Thyroid gland (tissue), 4 donors: ENCODE results near the gene DNAJC10.

ENCODE experiments used
- POLR2A ChIP-seq, 2 donors: fragments of 450-650 bp; IDR thresholded peaks; one replicate each; pipeline ENCODE4 v1.6.1; 2017; ENCODE audit warnings: antibody characterized with exemption in 2 of 2, mild to moderate bottlenecking in 2 of 2, moderate library complexity in 1 of 2
- TF ChIP-seq, protein P1 (sequence below), 6 experiments: fragments of 200-600 bp in 3 of 6; fragments of 450-650 bp in 3 of 6; sonication (generic) in 3 of 6; IDR thresholded peaks; one replicate each; pipeline ENCODE4 v1.5.1; 2016 to 2019; ENCODE audit warnings: antibody characterized with exemption in 6 of 6, mild to moderate bottlenecking in 2 of 6, inconsistent platforms in 1 of 6, moderate library complexity in 1 of 6

DNA sequence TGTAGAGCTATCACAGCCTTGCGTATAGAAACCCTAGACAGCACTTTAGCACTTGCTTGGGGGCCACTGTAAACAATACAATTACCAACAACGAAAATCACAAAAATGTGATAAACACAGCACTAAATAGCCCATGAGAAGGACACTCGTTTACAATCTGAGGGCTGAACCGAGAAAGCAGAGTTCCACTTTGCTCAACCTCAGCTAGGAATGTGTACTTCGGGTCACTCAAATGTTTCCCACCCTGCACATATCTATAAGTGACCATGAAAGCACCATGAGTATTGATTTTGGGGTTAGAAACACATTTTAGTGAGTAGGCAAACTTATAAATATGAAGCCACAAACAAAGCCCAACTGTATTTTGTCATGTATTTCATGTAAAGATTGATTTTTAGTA lies 88.1 kb downstream of the DNAJC10 start:
- TF ChIP-seq, protein P1, sequence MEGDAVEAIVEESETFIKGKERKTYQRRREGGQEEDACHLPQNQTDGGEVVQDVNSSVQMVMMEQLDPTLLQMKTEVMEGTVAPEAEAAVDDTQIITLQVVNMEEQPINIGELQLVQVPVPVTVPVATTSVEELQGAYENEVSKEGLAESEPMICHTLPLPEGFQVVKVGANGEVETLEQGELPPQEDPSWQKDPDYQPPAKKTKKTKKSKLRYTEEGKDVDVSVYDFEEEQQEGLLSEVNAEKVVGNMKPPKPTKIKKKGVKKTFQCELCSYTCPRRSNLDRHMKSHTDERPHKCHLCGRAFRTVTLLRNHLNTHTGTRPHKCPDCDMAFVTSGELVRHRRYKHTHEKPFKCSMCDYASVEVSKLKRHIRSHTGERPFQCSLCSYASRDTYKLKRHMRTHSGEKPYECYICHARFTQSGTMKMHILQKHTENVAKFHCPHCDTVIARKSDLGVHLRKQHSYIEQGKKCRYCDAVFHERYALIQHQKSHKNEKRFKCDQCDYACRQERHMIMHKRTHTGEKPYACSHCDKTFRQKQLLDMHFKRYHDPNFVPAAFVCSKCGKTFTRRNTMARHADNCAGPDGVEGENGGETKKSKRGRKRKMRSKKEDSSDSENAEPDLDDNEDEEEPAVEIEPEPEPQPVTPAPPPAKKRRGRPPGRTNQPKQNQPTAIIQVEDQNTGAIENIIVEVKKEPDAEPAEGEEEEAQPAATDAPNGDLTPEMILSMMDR (IDR thresholded peaks at IDR 0.05): no peak
- TF ChIP-seq POLR2A (IDR thresholded peaks at IDR 0.05): no peak
